Cardiac muscle cell (in vitro differentiated cells and primary cell): ENCODE measurements around the gene CDH15. TPM values are rescaled to one million over a fixed set of nuclear protein-coding genes. Genes with fewer than 3 reads are reported as not detected.

ENCODE experiments used
- DNase-seq, 2 donors: peaks; one replicate each; pipeline versions ENCODE4 v3.0.0 to v3.0.0-alpha.2; 2010 to 2017; ENCODE audit warnings: low read depth in 1 of 2, low spot score in 1 of 2
- H3K27ac ChIP-seq: fragments of 200-600 bp; sonication (generic); 2 replicates; pipeline ENCODE4 v1.5.1; 2016
- H3K27me3 ChIP-seq: fragments of 200-600 bp; sonication (generic); 2 replicates; pipeline ENCODE4 v1.6.0; 2016; ENCODE audit warnings: control low read depth
- H3K36me3 ChIP-seq: fragments of 200-600 bp; sonication (generic); 2 replicates; pipeline ENCODE4 v1.5.1; 2016; ENCODE audit warnings: control low read depth
- H3K4me1 ChIP-seq: fragments of 200-600 bp; sonication (generic); 2 replicates; pipeline ENCODE4 v1.8.1; 2017; ENCODE audit warnings: low read depth, mild to moderate bottlenecking, mixed run types
- H3K4me3 ChIP-seq: fragments of 200-600 bp; sonication (generic); 2 replicates; pipeline ENCODE4 v1.5.1; 2016; ENCODE audit warnings: mild to moderate bottlenecking
- H3K9me3 ChIP-seq: fragments of 200-600 bp; sonication (generic); 2 replicates; pipeline ENCODE4 v1.5.1; 2017; ENCODE audit warnings: low read depth, mild to moderate bottlenecking, control low read depth
- CTCF ChIP-seq: IDR thresholded peaks from 2 replicates; pipeline ENCODE4 v1.5.1; 2012; ENCODE audit warnings: low read depth, mild to moderate bottlenecking, low read length
- polyA plus RNA-seq: library from polyadenylated mRNA; unstranded; fragments of >200 nt; fragmentation: Nextera tagmentation; extraction: Ambion mirVana; gene quantifications from 2 replicates; pipeline ENCODE4 v1.2.1, GENCODE V29; 2016
- total RNA-seq: library from RNA; depleted of rRNA; stranded (reverse); fragments of >200 nt; gene quantifications from 2 replicates; pipeline ENCODE4 v1.2.3, GENCODE V29; 2016

The CDH15 gene
- total and polyA plus RNA-seq, 2 experiments from 2014 or later = 0.78 to 1.5 TPM

- no peaks in the 10 kb centered on the region for H3K36me3 ChIP-seq
- no peak for DNase-seq
- H3K9me3 ChIP-seq = no peaks in the 10 kb centered on the region
- no peak for TF ChIP-seq CTCF
- H3K4me3 ChIP-seq = peak overlapping the region; percentile 38
- H3K27ac ChIP-seq = no peak overlapping the region
- H3K27me3 ChIP-seq = peaks cover 61% of the 10 kb centered on the region
- peaks cover 8% of the 10 kb centered on the region for H3K4me1 ChIP-seq
Measured at GRCh38 chr16:89200850-89201411, 29.4 kb downstream of the CDH15 start.

- Histone ChIP-seq H3K4me3 (peak overlapping the region; percentile 38), H3K27me3 (peaks cover 65% of the 10 kb centered on the region), H3K36me3 (no peaks in the 10 kb centered on the region), H3K9me3 (no peaks in the 10 kb centered on the region), H3K4me1 (peaks cover 8% of the 10 kb centered on the region), H3K27ac (no peak overlapping the region)
- peak; percentile 70 to 95 for DNase-seq
- no peak for TF ChIP-seq CTCF
Measured at GRCh38 chr16:89201439-89202377, 30.2 kb downstream of the CDH15 start.

GRCh38 chr16:89202422-89203215 is 31.1 kb downstream of the CDH15 start:
- H3K27ac ChIP-seq = no peak overlapping the region
- H3K36me3 ChIP-seq = no peaks in the 10 kb centered on the region
- no peak for DNase-seq
- no peak for TF ChIP-seq CTCF
- H3K4me3 ChIP-seq = peak overlapping the region; percentile 36
- peaks cover 8% of the 10 kb centered on the region for H3K4me1 ChIP-seq
- peaks cover 66% of the 10 kb centered on the region for H3K27me3 ChIP-seq
- H3K9me3 ChIP-seq = no peaks in the 10 kb centered on the region

- Histone ChIP-seq H3K9me3 (no peaks in the 10 kb centered on the region), H3K4me3 (no peak overlapping the region), H3K4me1 (no peaks in the 10 kb centered on the region), H3K36me3 (no peaks in the 10 kb centered on the region), H3K27ac (no peak overlapping the region), H3K27me3 (peaks cover 25% of the 10 kb centered on the region)
- no peak for DNase-seq
- TF ChIP-seq CTCF = no peak
Measured at GRCh38 chr16:89207993-89208392, 36.4 kb downstream of the CDH15 start.

- H3K4me1 ChIP-seq = no peaks in the 10 kb centered on the region
- no peaks in the 10 kb centered on the region for H3K9me3 ChIP-seq
- no peak for DNase-seq
- H3K27me3 ChIP-seq = peaks cover 10% of the 10 kb centered on the region
- no peak for TF ChIP-seq CTCF
- H3K4me3 ChIP-seq = no peak overlapping the region
- no peaks in the 10 kb centered on the region for H3K36me3 ChIP-seq
- H3K27ac ChIP-seq = no peak overlapping the region
Measured at GRCh38 chr16:89209522-89210044, 38.0 kb downstream of the CDH15 start.
